Stimulated activated CD8-positive, alpha-beta memory T cell treated with anti-CD3 and anti-CD28 coated beads, Interleukin-15, amount 100 ng/mL, for 48 hours (primary cell): ENCODE measurements around the gene HARBI1.
"Not testable (repeated sequence)": the region's sequence is repeated elsewhere in the genome, so short reads cannot be mapped to it uniquely, and the experiment has no call there.

ENCODE experiments used
- DNase-seq, 2 donors: peaks; one replicate each; pipeline ENCODE4 v3.0.0-alpha.2; 2020; ENCODE audit warnings: low read depth in 2 of 2

The HARBI1 gene

GRCh38 chr11:46597155-46597554 lies 19.9 kb downstream of the HARBI1 start:
- DNase-seq: no peak

GRCh38 chr11:46594785-46595184 lies 22.2 kb downstream of the HARBI1 start:
- DNase-seq: no peak

- DNase-seq: no peak
Measured at GRCh38 chr11:46594374-46594700, 22.7 kb downstream of the HARBI1 start.

- peak; percentile 67 to 75 for DNase-seq
Measured at GRCh38 chr11:46593550-46594373, 23.3 kb downstream of the HARBI1 start, which contains the start of gene AMBRA1. TSS of gene AMBRA1 (minus strand) at chr11:46594023. CDS start at chr11:46548380, 45,643 bp downstream.

- DNase-seq: no peak
Measured at GRCh38 chr11:46590740-46591605, 26.1 kb downstream of the HARBI1 start.

- DNase-seq: no peak
Measured at GRCh38 chr11:46588915-46589314, 28.1 kb downstream of the HARBI1 start.

- DNase-seq: no peak
Measured at GRCh38 chr11:46588131-46588530, 28.9 kb downstream of the HARBI1 start.

GRCh38 chr11:46583513-46583912 lies 33.5 kb downstream of the HARBI1 start:
- DNase-seq: not testable (repeated sequence)

- DNase-seq: no peak
Measured at GRCh38 chr11:46582588-46582987, 34.4 kb downstream of the HARBI1 start.

GRCh38 chr11:46577058-46577457 lies 40.0 kb downstream of the HARBI1 start:
- no peak for DNase-seq

- no peak for DNase-seq
Measured at GRCh38 chr11:46574656-46575055, 42.4 kb downstream of the HARBI1 start.

- DNase-seq: no peak
Measured at GRCh38 chr11:46570790-46571398, 46.1 kb downstream of the HARBI1 start.

GRCh38 chr11:46565232-46565840 lies 51.7 kb downstream of the HARBI1 start:
- no peak for DNase-seq

- no peak for DNase-seq
Measured at GRCh38 chr11:46564459-46564858, 52.6 kb downstream of the HARBI1 start.

- DNase-seq: no peak
Measured at GRCh38 chr11:46562527-46562926, 54.5 kb downstream of the HARBI1 start.

- DNase-seq: no peak
Measured at GRCh38 chr11:46560300-46560991, 56.6 kb downstream of the HARBI1 start.

- no peak for DNase-seq
Measured at GRCh38 chr11:46559815-46560214, 57.2 kb downstream of the HARBI1 start.

- DNase-seq: no peak
Measured at GRCh38 chr11:46557684-46558151, 59.3 kb downstream of the HARBI1 start.

GRCh38 chr11:46555267-46556054 lies 61.6 kb downstream of the HARBI1 start:
- no peak for DNase-seq
